HAP-1 (cell line): Measurements from ENCODE around the gene RPL18.
"Not testable (repeated sequence)": the region's sequence is repeated elsewhere in the genome, so short reads cannot be mapped to it uniquely, and the experiment has no call there.

Source experiments
- DNase-seq, 2 experiments: peaks; one replicate each; pipeline ENCODE4 v3.0.0-alpha.2; 2016 to 2020; ENCODE audit warnings: low spot score in 2 of 2
- H3K27me3 ChIP-seq: fragments of 250-450 bp; sonication (Bioruptor Pico); 2 replicates; pipeline ENCODE4 v1.5.1; 2020; ENCODE audit warnings: low read depth, mild to moderate bottlenecking, moderate library complexity
- H3K36me3 ChIP-seq: fragments of 250-450 bp; sonication (Bioruptor Pico); replicated peaks from 2 replicates; pipeline ENCODE4 v1.5.1; 2020; ENCODE audit warnings: mild to moderate bottlenecking
- H3K4me1 ChIP-seq: fragments of 250-450 bp; sonication (Bioruptor Pico); 2 replicates; pipeline ENCODE4 v1.5.1; 2020; ENCODE audit warnings: mild to moderate bottlenecking
- H3K4me3 ChIP-seq: fragments of 250-450 bp; sonication (Bioruptor Pico); 2 replicates; pipeline ENCODE4 v1.5.1; 2020; ENCODE audit warnings: mild to moderate bottlenecking, moderate library complexity
- H3K9me3 ChIP-seq: fragments of 250-450 bp; sonication (Bioruptor Pico); 2 replicates; pipeline ENCODE4 v1.5.1; 2020; ENCODE audit warnings: mild to moderate bottlenecking, moderate library complexity
- in situ Hi-C: fragments of 300-500 bp; cut with MboI; formaldehyde crosslinking; loops from 3 replicates; pipeline ENCODE4 v1.14.3; 2020; ENCODE audit warnings: low sequenced_read_pairs, inconsistent platforms, mixed read lengths

RPL18 gene

DNA sequence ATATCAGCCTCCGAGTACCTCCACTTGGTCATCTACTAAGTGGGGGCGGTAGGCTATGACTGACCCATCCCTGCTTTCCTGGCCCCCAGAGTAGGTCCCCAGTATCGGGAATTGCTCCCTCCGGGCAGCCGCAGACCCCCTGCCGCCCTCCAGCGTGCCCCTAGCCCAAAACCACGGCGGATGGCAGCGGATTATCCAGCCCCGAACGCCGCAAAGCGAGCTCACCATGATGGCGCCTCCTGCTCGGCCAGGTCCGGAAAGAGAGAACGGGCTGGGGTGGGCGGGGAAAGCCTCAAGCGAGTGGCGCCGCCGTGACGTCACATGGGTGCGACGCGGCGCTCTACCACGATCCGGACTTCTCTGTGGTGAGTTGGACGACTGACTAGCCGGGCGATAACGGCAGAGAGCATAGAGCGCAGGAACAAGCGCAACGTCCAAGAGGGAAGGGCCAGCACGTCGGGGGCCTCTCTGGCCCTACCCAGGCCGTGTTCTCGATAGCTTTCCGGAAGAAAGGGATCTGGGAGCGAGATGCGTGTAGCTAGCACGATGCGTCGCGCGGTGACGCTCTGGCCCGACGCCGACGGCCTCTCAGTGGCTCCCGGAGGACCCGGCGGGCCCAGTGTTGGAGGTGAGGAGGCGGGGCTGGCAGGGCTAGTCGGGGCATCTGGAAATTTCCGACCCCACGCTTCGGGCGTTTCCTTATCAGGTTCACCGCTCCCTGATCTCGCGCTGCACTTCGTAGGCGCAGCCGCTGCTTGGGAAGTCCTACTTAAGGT lies at the start of gene RPL18, which contains the start of gene SPHK2:
TSS of gene RPL18 (minus strand) at position 263 of the 776 bp plus-strand sequence. CDS start at position 228, 35 bp downstream.
TSS of gene SPHK2 (plus strand) at position 591 of the 776 bp plus-strand sequence. CDS start 1,009 bp downstream, outside the sequence.
- Histone ChIP-seq H3K36me3 (peaks cover 44% of the 10 kb centered on the region), H3K27me3 (no peaks in the 10 kb centered on the region), H3K4me3 (peak within 1 kb of the TSS; percentile 96), H3K9me3 (no peaks in the 10 kb centered on the region), H3K4me1 (peaks cover 33% of the 10 kb centered on the region)
- DNase-seq: peak; percentile 97 to 98
- in situ Hi-C loops: no loop called here

DNA sequence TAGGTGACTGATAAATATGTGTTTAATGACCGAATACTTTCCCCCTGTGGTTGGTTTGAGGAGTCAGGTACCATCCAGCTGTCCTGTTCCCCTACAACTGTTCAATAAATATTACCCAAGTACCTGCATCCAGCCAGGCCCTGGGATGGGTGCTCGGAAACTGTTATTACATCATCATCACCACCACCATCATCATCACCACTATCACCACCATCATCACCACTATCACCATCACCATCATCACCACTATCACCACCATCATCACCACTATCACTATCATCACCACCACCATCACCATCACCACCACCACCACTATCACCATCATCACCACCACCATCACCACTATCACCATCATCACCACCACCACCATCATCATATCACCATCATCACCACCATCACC lies 49.8 kb upstream of the RPL18 start:
- Histone ChIP-seq H3K4me3 (no peak overlapping the region), H3K27me3 (no peaks in the 10 kb centered on the region), H3K9me3 (no peaks in the 10 kb centered on the region), H3K4me1 (no peaks in the 10 kb centered on the region), H3K36me3 (no peaks in the 10 kb centered on the region)
- no peak for DNase-seq
- in situ Hi-C loops: no loop called here

DNA sequence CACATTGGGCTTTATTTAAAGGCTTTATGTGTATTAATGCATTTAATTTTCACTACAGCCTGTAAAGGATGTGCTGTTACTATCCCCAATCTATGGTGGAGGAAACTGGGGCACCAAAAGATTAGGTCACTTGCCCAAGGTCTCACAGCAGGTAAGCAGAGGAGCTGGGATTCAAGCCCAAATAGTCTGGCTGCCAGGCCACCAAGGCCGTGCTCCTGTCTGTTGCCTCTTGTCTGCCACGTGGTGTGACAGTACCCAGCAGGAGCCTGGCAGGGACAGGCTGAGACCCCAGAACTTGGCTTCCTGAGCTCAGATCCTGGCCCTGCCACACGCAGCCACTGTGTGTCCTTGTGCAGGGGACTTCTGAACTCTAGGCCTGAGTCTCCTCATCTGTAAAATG lies 49.4 kb upstream of the RPL18 start:
- H3K36me3 ChIP-seq: no peaks in the 10 kb centered on the region
- H3K27me3 ChIP-seq: no peaks in the 10 kb centered on the region
- H3K4me3 ChIP-seq: no peak overlapping the region
- H3K4me1 ChIP-seq: no peaks in the 10 kb centered on the region
- in situ Hi-C loops: no loop called here
- DNase-seq: no peak
- H3K9me3 ChIP-seq: no peaks in the 10 kb centered on the region

DNA sequence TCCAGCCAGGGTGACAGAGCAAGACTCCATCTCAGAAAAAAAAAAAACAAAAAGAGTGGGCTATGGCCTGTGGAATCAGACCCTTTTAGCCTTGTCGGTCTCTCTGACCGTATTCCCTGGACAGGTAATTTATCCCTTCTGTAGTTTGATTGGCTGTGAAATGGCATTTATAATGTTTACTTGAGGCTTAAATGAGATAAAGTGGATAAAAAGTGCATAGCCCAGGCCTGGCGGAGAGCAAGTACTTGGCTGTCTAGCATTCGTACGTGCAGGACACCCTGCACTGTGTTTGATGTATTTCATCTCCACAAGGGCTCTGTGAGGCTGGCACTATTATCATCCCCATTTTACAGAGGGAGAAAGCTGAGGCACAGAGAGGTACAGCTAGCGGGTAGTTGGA lies 46.8 kb upstream of the RPL18 start:
- no peaks in the 10 kb centered on the region for H3K27me3 ChIP-seq
- no peaks in the 10 kb centered on the region for H3K36me3 ChIP-seq
- no peaks in the 10 kb centered on the region for H3K9me3 ChIP-seq
- H3K4me1 ChIP-seq: peaks cover 4% of the 10 kb centered on the region; the same call in 1 of the 2 replicates
- H3K4me3 ChIP-seq: no peak overlapping the region
- no peak for DNase-seq
- in situ Hi-C loops: no loop called here

DNA sequence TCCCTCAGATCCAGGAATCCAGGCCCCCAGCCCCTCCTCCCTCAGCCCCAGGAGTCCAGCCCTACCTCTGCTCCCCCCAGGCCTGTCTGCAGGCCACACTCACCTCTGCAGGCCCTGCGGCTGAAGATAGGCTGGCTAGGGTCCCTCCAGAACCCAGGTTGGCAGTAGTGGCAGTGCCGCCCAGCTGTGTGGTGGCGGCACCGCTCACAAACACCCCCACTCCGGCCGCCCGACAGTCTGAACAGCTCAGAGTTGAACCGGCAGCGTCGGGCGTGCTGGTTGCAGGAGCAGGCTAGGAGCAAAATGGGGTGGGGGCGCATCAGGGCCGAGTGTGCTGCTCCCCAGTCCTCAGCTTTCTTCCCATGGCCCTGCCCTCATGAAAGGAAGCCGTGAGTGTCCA lies 45.5 kb upstream of the RPL18 start:
- DNase-seq: no peak
- in situ Hi-C loops: no loop called here
- Histone ChIP-seq H3K4me3 (no peak overlapping the region), H3K9me3 (no peaks in the 10 kb centered on the region), H3K27me3 (no peaks in the 10 kb centered on the region), H3K36me3 (no peaks in the 10 kb centered on the region), H3K4me1 (peaks cover 7% of the 10 kb centered on the region; the same call in 1 of the 2 replicates)

DNA sequence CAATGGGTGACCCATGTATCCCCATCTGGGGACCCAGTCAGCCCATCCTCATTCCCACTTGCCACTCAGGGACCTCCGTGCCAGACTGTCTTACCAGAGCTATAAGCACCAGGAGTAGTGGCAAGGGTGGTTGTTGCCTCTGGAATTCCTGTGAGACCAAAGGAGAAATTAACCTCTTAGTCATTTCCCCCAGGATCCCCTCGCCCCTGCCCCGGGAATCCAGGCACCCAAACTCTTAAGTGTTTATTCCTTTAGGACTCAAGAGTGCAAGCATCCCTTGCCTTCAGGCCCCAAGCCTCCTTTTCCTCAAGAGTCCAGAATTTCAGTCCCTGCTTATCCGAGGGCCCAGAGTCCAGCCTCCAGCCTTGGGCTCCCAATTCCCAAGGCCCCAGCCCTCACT lies 44.7 kb upstream of the RPL18 start:
- H3K27me3 ChIP-seq: no peaks in the 10 kb centered on the region
- in situ Hi-C loops: no loop called here
- no peaks in the 10 kb centered on the region for H3K36me3 ChIP-seq
- H3K4me3 ChIP-seq: no peak overlapping the region
- no peak for DNase-seq
- H3K4me1 ChIP-seq: peaks cover 7% of the 10 kb centered on the region; the same call in 1 of the 2 replicates
- H3K9me3 ChIP-seq: no peaks in the 10 kb centered on the region

DNA sequence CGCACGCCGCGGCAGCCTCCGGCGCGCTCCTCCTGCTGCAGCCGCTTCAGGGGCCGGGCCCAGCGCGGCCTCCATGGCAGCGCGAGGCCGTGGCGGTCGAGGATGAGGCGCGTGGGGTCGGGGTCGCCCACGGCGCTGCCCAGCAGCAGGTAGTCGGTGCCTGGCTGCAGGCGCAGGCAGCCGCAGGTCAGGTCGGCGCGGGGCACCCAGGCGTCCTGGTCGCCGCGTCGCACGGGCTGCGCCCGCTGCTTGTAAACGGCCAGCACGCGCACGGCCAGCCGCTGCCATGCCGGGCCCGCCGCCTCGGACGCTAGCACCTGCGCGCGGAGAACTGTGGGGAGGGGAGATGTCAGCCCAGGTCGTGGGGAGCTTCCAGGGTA lies 42.7 kb upstream of the RPL18 start:
- no peak for DNase-seq

DNA sequence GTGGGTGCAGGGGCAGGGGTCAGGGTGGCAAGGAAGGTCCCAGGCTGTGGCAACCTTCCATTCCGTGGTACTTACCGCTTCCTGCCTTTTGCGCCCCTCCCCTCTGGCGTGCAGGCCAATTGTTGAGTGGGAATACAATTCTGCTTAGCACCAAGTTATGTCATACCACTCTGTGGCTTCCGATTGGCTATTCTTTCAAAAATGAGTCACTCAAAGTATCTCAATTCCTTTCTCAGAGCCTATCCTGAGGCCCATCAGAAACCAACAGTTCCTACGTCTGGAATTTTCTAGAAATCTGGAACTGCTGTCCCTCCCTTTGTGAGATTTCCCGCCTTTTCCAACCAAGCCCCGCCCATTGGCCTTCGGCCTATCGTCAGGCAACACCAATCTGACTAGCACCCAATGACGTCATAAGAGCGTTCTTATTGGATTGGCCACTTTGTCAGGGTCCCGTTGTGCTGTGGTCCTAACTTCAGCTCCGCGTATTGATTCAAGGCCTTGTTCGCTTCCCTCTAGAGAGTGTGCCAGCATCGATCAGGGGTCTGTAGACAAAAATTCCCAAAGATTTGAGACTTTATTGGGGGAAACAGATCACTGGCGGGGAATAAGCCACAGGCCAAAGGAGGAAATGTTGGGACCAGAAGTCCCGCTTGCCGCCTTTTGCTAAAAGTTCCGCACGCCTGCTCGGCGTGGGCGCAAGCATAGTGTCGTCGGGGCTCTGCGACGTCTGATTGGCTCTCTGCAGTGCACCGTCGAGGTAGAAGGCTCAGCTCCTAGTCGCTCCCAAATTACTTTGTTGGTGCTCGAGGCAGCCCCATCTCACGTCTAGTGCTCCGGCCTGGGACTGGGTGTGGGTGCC lies 42.1 kb upstream of the RPL18 start:
- peak; percentile 59 to 91 for DNase-seq
- in situ Hi-C loops: no loop called here
- no peaks in the 10 kb centered on the region for H3K27me3 ChIP-seq
- H3K9me3 ChIP-seq: no peaks in the 10 kb centered on the region
- no peak overlapping the region for H3K4me3 ChIP-seq
- H3K36me3 ChIP-seq: no peaks in the 10 kb centered on the region
- peaks cover 7% of the 10 kb centered on the region; the same call in 1 of the 2 replicates for H3K4me1 ChIP-seq

More for the DNA sequence above, 42.7 kb upstream of the RPL18 start:
- in situ Hi-C loops: no loop called here
- H3K4me3 ChIP-seq: no peak overlapping the region
- H3K9me3 ChIP-seq: no peaks in the 10 kb centered on the region
- no peaks in the 10 kb centered on the region for H3K36me3 ChIP-seq
- H3K4me1 ChIP-seq: peaks cover 7% of the 10 kb centered on the region; the same call in 1 of the 2 replicates
- no peaks in the 10 kb centered on the region for H3K27me3 ChIP-seq

DNA sequence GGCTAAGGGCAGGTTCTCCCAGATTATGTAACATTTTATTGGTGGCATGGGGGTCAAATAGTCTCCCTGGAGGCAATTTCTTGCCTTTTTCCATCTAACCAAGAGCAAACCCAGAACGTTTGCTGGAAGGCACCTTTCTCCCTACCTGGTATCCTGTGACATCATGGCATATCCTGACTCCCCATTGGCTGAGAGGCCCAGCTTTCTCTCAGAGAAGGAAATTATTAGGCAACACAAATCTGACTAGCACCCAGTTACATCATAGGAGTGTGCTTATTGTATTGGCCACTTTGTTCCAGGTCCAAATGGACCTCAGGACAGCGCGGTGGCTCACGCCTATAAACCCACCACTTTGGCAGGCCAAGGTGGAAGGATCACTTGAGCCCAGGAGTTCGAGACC lies 40.8 kb upstream of the RPL18 start:
- in situ Hi-C loops: no loop called here
- no peaks in the 10 kb centered on the region for H3K36me3 ChIP-seq
- no peak for DNase-seq
- H3K27me3 ChIP-seq: no peaks in the 10 kb centered on the region
- H3K4me3 ChIP-seq: no peak overlapping the region
- peaks cover 7% of the 10 kb centered on the region; the same call in 1 of the 2 replicates for H3K4me1 ChIP-seq
- no peaks in the 10 kb centered on the region for H3K9me3 ChIP-seq

DNA sequence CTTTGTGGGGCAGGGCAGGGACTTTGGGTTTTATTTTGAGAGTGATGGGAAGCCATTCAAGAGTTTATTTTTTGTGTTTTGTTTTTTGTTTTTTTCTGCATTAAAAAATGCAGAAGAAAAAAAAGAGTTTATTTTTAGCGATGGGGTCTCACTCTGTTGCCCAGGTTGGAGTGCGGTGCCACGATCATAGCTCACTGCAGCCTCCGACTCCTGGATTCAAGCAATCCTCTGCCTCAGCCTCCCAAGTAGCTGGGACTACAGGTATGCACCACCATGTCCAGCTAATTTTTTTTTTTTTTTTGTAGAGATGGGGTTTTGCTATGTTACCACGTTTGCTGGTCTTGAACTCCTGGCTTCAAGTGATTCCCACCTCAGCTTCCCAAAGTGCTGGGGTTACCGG lies 39.5 kb upstream of the RPL18 start:
- no peak for DNase-seq
- H3K4me3 ChIP-seq: no peak overlapping the region
- in situ Hi-C loops: no loop called here
- H3K27me3 ChIP-seq: no peaks in the 10 kb centered on the region
- H3K36me3 ChIP-seq: no peaks in the 10 kb centered on the region
- peaks cover 7% of the 10 kb centered on the region; the same call in 1 of the 2 replicates for H3K4me1 ChIP-seq
- H3K9me3 ChIP-seq: no peaks in the 10 kb centered on the region

DNA sequence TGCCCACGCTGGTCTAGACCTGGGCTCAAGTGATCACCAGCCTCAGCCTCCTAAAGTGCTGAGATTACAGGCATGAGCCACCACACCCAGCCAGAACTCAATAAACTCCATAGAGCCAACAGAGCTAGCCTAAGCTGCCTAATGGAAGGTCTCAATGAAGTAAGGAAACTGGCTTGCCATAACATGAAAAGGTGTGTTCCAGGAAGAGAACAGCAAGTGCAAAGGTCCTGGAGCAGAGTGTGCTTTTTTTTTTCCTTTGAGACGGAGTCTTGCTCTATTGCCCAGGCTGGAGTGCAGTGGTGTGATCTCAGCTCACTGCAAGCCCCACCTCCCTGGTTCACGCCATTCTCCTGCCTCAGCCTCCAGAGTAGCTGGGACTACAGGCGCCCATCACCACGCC lies 38.9 kb upstream of the RPL18 start:
- H3K4me3 ChIP-seq, in situ Hi-C loops, H3K4me1 ChIP-seq, H3K9me3 ChIP-seq, H3K27me3 ChIP-seq, DNase-seq, H3K36me3 ChIP-seq: not testable (repeated sequence)

DNA sequence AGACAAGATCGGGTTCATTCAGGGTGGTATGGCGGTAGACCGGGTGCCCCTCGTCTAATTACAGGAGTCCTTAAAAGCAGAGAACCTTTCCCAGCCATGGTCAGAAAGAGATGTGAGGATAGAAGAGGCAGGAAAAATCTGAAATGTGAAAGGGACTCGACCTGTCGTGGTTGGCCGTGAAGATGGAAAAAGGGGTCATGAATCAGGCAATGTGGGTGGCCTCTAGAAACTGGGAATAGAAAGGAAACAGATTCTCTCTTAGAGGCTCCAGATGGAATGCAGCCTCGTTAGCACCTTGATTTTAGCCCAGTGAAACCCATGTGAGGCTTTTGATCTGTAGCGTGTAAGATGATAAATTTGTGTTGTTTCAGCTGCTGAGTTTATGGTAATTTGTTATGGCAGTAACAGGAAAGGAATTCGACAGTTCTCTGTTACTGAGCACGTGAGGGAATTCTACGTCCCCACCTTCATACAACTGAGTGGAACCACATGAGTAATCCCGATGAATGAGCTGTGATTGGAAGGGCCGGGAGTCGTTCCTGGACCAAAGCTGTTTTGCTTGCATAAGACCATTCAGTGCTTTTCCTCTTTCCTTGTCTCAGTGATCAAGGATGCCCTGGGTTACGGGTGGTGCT lies 38.0 kb upstream of the RPL18 start:
- Histone ChIP-seq H3K9me3 (no peaks in the 10 kb centered on the region), H3K27me3 (no peaks in the 10 kb centered on the region), H3K4me1 (peaks cover 7% of the 10 kb centered on the region; the same call in 1 of the 2 replicates), H3K36me3 (no peaks in the 10 kb centered on the region), H3K4me3 (no peak overlapping the region)
- no peak for DNase-seq
- in situ Hi-C loops: no loop called here

DNA sequence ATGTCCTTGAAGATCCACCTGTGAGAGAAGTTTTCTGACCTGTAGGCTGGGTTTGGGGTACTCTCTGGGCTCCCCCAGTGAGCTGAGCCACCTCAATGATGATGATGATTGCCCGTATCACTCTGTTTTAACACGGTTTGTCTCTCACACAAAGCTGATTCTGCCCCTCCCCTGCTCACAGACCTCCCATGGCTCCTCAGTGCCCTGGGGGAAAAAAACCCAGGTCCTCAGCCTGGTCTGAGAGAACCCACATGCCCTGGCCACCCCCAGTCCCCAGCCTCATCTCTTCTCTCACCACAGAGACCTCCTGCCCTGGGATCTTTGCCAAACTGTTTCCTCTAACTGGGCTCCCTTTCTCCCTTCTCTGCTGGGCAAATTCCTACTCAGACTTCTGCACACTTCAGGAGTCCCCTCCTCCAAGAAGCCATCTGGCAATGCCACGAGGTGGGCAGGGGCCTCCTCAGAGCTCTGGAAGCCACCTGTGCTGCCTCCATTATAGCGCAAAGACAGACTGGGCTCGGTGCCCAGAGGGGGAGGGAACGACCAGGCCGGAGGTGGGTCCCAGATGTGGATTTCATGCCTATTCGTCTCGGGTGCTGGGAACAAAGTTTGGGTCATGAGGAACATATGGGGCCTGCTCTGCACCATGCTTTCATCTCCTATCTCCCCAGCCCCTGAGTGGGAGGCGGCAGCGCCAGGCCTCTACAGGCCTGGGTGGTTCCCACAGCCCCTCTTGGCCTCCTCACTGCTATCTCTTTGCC lies 35.5 kb upstream of the RPL18 start:
- no peaks in the 10 kb centered on the region for H3K9me3 ChIP-seq
- in situ Hi-C loops: no loop called here
- H3K36me3 ChIP-seq: no peaks in the 10 kb centered on the region
- no peaks in the 10 kb centered on the region for H3K27me3 ChIP-seq
- no peak for DNase-seq
- no peaks in the 10 kb centered on the region for H3K4me1 ChIP-seq
- no peak overlapping the region for H3K4me3 ChIP-seq
